ENCODE results near the gene FHIT. TPM values are rescaled to one million over a fixed set of nuclear protein-coding genes. Genes with fewer than 3 reads are reported as not detected.

Gene FHIT
- total and polyA plus RNA-seq, 4 donors = 2.6 to 21.3 (median 8.7) TPM

- no peak overlapping the region for H3K27ac ChIP-seq (ENCODE audit: low read depth in 1 of 2, low read length in 1 of 2)
- TF ChIP-seq CTCF (IDR thresholded peaks at IDR 0.05; ENCODE audit: control extremely low read depth, extremely low read depth) = no peak
- DNase-seq = no peak
- H3K36me3 ChIP-seq (ENCODE audit: control insufficient read depth in 4 of 4, insufficient read depth in 4 of 4, low read length in 4 of 4) = no peaks in the 10 kb centered on the region
- peaks cover 0 to 3% (median 0%) of the 10 kb centered on the region in 4 donors for H3K9me3 ChIP-seq (ENCODE audit: control insufficient read depth in 4 of 4, insufficient read depth in 3 of 4, low read length in 3 of 4)
- H3K9ac ChIP-seq (ENCODE audit: insufficient read depth in 1 of 2, low read length in 2 of 2) = no peak overlapping the region
- 86 to 98% methylated on average over 2 of the region's 2 CpGs for WGBS, 2 donors
- H3K4me1 ChIP-seq (ENCODE audit: control insufficient read depth in 5 of 5, insufficient read depth in 5 of 5, low read length in 5 of 5) = peaks cover 0 to 3% (median 0%) of the 10 kb centered on the region in 5 donors
- no peak for ATAC-seq (ENCODE audit: insufficient read depth, low FRiP score)
- H3K4me3 ChIP-seq = no peak overlapping the region
- no peaks in the 10 kb centered on the region for H3K27me3 ChIP-seq (ENCODE audit: control insufficient read depth in 3 of 3, insufficient read depth in 3 of 3, low read length in 2 of 3)
Observed at GRCh38 chr3:61162965-61163364, 88.3 kb downstream of the FHIT start.

GRCh38 chr3:61158667-61159066, 92.6 kb downstream of the FHIT start:
- TF ChIP-seq CTCF (IDR thresholded peaks at IDR 0.05; ENCODE audit: control extremely low read depth, extremely low read depth) = no peak
- no peak overlapping the region for H3K9ac ChIP-seq (ENCODE audit: insufficient read depth in 1 of 2, low read length in 2 of 2)
- peaks cover 0 to 21% (median 5%) of the 10 kb centered on the region in 5 donors for H3K4me1 ChIP-seq (ENCODE audit: control insufficient read depth in 5 of 5, insufficient read depth in 5 of 5, low read length in 5 of 5)
- DNase-seq (no peak), ATAC-seq (ENCODE audit: insufficient read depth, low FRiP score) (no peak)
- no peaks in the 10 kb centered on the region for H3K27me3 ChIP-seq (ENCODE audit: control insufficient read depth in 3 of 3, insufficient read depth in 3 of 3, low read length in 2 of 3)
- no peaks in the 10 kb centered on the region for H3K36me3 ChIP-seq (ENCODE audit: control insufficient read depth in 4 of 4, insufficient read depth in 4 of 4, low read length in 4 of 4)
- no peak overlapping the region for H3K27ac ChIP-seq (ENCODE audit: low read depth in 1 of 2, low read length in 1 of 2)
- H3K9me3 ChIP-seq (ENCODE audit: control insufficient read depth in 4 of 4, insufficient read depth in 3 of 4, low read length in 3 of 4) = no peaks in the 10 kb centered on the region
- H3K4me3 ChIP-seq = no peak overlapping the region

- no peaks in the 10 kb centered on the region for H3K27me3 ChIP-seq (ENCODE audit: control insufficient read depth in 3 of 3, insufficient read depth in 3 of 3, low read length in 2 of 3)
- peaks cover 0 to 21% (median 5%) of the 10 kb centered on the region in 5 donors for H3K4me1 ChIP-seq (ENCODE audit: control insufficient read depth in 5 of 5, insufficient read depth in 5 of 5, low read length in 5 of 5)
- H3K9ac ChIP-seq (ENCODE audit: insufficient read depth in 1 of 2, low read length in 2 of 2) = no peak overlapping the region
- no peaks in the 10 kb centered on the region for H3K36me3 ChIP-seq (ENCODE audit: control insufficient read depth in 4 of 4, insufficient read depth in 4 of 4, low read length in 4 of 4)
- no peaks in the 10 kb centered on the region for H3K9me3 ChIP-seq (ENCODE audit: control insufficient read depth in 4 of 4, insufficient read depth in 3 of 4, low read length in 3 of 4)
- no peak for DNase-seq
- TF ChIP-seq CTCF (IDR thresholded peaks at IDR 0.05; ENCODE audit: control extremely low read depth, extremely low read depth) = no peak
- H3K4me3 ChIP-seq = no peak overlapping the region
- WGBS, 2 donors = 49 to 74% methylated on average over 4 of the region's 4 CpGs
- no peak overlapping the region for H3K27ac ChIP-seq (ENCODE audit: low read depth in 1 of 2, low read length in 1 of 2)
- no peak for ATAC-seq (ENCODE audit: insufficient read depth, low FRiP score)
Observed at GRCh38 chr3:61158216-61158615, 93.0 kb downstream of the FHIT start.

GRCh38 chr3:61157414-61157813, 93.8 kb downstream of the FHIT start:
- Histone ChIP-seq H3K27ac (ENCODE audit: low read depth in 1 of 2, low read length in 1 of 2) (no peak overlapping the region), H3K4me3 (no peak overlapping the region), H3K9me3 (ENCODE audit: control insufficient read depth in 4 of 4, insufficient read depth in 3 of 4, low read length in 3 of 4) (no peaks in the 10 kb centered on the region), H3K27me3 (ENCODE audit: control insufficient read depth in 3 of 3, insufficient read depth in 3 of 3, low read length in 2 of 3) (no peaks in the 10 kb centered on the region), H3K9ac (ENCODE audit: insufficient read depth in 1 of 2, low read length in 2 of 2) (no peak overlapping the region), H3K4me1 (ENCODE audit: control insufficient read depth in 5 of 5, insufficient read depth in 5 of 5, low read length in 5 of 5) (peaks cover 0 to 21% (median 5%) of the 10 kb centered on the region in 5 donors), H3K36me3 (ENCODE audit: control insufficient read depth in 4 of 4, insufficient read depth in 4 of 4, low read length in 4 of 4) (no peaks in the 10 kb centered on the region)
- peak in 2 of 3 donors; percentile 37 to 45 for DNase-seq
- no peak for TF ChIP-seq CTCF (IDR thresholded peaks at IDR 0.05; ENCODE audit: control extremely low read depth, extremely low read depth)
- ATAC-seq (ENCODE audit: insufficient read depth, low FRiP score) = no peak

Data from lung (tissue), 12 donors.